ENCODE results near the gene MOV10L1.
A peak's percentile ranks its signal among the peaks of the same experiment; 100 is the strongest.

The MOV10L1 gene

GRCh38 chr22:50101870-50102565, 12.2 kb downstream of the MOV10L1 start:
- FAIRE-seq (no peak), DNase-seq (ENCODE audit: insufficient read length, low spot score) (no peak)

GRCh38 chr22:50102946-50103345, 13.1 kb downstream of the MOV10L1 start:
- DNase-seq (ENCODE audit: insufficient read length, low spot score), result no peak
- no peak for FAIRE-seq

- DNase-seq (ENCODE audit: insufficient read length, low spot score) (no peak), FAIRE-seq (no peak)
Measured at GRCh38 chr22:50104141-50104544, 14.3 kb downstream of the MOV10L1 start.

- FAIRE-seq (peak; percentile 91), DNase-seq (ENCODE audit: insufficient read length, low spot score) (no peak)
Measured at GRCh38 chr22:50105208-50106100, 15.6 kb downstream of the MOV10L1 start.

DNA sequence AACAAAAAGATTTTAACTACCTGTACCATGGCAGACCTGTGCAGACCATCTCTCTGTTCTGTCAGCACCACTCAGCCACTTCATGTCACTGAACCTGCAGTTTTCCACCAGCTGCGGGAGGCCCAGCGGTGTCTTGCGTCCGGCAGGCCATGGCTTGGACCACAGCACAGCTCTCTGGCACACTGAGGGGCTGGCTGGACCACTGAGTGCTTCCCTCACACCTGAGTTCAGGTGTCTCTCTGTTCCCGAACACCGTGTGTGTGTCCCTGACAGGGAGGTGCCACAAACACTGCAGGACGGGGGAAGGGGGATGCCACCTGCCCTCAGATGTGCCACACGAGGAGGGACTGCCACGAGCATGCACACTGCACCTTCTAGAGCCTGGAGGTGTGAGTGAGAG, 17.7 kb downstream of the MOV10L1 start:
- DNase-seq (ENCODE audit: insufficient read length, low spot score) (no peak), FAIRE-seq (no peak)

- FAIRE-seq, result no peak
- DNase-seq (ENCODE audit: insufficient read length, low spot score), result no peak
Measured at GRCh38 chr22:50111056-50111455, 21.2 kb downstream of the MOV10L1 start.

- DNase-seq (ENCODE audit: insufficient read length, low spot score), result no peak
- no peak for FAIRE-seq
Measured at GRCh38 chr22:50112151-50113118, 22.6 kb downstream of the MOV10L1 start.

DNA sequence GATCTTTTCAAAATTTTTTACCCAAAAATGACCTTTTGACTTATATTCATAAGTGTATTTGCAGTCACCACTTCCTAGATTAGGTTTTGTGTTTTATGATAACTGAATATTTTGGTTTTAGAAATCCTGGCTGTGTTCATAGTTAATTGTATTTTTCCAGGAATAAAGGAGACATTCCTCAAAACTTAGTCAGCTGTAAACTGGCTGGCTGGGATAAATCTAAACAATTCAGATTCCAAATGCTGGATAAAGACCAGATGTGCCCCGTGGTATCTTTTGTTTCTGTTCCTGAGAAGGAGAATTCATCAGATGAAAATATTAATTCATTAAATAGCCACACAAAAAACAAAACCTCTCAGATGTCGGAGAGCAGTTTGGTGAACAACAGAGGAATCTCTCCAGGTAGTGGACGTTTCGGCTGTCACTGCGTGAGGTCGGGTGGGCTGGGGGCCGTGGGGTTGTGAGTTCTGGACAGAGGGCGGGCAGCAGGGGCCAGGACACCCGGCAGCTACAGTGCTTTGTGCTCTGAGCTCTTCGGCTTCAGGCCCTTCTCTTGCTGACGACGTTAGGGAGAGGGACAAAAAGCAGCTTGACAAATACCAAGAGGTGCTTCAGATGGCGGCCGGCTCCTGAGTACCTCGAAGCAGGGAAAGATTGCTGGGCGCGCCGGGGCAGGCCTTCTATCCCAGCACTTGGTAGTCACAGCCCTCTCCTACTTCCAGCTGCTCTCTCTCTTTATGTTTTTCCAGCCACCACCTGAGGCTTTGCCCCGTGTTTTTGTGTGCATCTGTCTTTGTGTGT, 24.6 kb downstream of the MOV10L1 start:
- DNase-seq (ENCODE audit: insufficient read length, low spot score) (no peak), FAIRE-seq (no peak)

- FAIRE-seq (no peak), DNase-seq (ENCODE audit: insufficient read length, low spot score) (no peak)
Measured at GRCh38 chr22:50115693-50116092, 25.9 kb downstream of the MOV10L1 start.

DNA sequence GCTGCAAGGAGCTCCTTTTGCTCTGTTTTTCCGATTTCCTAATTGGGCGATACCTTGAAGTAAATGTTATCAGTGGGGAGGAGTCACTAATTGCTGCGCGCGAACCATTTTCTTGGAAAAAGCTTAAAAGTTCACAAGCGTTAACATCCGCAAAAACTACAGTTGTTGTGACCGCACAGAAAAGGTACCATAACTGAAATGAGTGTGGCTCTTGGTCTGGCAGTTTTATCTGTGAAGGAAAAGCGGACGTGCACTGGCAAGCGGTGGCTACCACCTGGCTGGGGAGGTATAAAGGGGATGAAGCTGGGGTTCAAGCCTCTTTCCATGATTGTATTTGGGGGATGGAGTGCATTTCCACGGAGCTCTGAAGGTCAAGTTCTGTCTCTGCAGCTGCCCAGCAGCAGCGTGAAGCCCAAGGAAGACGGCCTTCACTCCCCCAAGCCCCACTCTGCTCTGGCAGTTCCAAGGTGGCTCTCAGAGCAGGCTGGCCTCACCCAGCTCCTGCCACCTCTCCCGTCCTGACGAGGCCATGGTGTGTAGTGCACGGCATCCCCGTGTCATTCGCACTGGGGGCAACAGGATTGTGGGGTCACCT, 27.5 kb downstream of the MOV10L1 start:
- no peak for FAIRE-seq
- no peak for DNase-seq (ENCODE audit: insufficient read length, low spot score)

DNA sequence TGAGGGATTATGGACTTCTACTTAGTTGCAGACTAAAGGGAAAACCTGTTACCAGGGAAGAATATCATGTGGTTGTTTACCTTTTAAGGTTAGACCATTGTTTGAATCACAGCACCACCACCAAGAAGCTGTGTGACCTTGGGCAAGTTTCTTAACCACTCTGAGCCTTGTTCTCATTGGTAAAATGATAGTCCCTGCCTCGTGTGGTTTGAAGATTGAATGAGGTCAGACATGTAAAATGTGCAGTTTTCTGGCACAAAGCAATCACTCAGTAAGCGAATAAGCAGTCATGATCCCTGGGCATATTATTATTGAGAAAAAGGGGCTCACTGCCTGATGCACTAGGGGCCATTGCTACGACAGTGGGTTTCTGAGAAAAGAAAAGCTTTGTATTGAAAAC, 28.3 kb downstream of the MOV10L1 start:
- DNase-seq (ENCODE audit: insufficient read length, low spot score), result no peak
- no peak for FAIRE-seq

GRCh38 chr22:50118557-50119168, 28.9 kb downstream of the MOV10L1 start:
- no peak for FAIRE-seq
- DNase-seq (ENCODE audit: insufficient read length, low spot score), result no peak

GRCh38 chr22:50119169-50119767, 29.5 kb downstream of the MOV10L1 start:
- FAIRE-seq (no peak), DNase-seq (ENCODE audit: insufficient read length, low spot score) (no peak)

DNA sequence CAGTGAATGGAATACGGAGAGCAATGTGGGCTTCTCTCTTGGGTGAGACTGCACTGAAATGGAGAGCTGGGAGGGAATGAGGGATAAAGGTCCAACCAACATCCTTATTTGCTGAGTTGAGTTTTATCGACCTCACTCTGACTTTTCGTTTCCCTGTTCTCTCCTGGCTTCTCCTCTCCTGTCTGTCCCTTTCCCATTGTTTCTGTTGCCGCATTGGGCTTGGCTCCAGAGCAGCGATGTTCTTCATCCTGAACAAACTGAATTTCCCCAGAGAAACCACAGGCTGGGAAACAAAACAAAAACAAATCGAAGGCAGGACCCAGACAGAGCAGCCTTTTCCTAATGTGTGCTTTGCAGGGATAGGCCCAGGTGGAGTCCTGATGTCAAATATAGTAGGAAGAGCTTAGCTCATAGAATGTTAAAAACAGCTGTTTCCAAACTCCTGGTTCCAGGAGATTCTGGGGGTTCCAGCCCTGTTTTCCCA, 30.0 kb downstream of the MOV10L1 start:
- DNase-seq (ENCODE audit: insufficient read length, low spot score), result no peak
- FAIRE-seq, result no peak

DNA sequence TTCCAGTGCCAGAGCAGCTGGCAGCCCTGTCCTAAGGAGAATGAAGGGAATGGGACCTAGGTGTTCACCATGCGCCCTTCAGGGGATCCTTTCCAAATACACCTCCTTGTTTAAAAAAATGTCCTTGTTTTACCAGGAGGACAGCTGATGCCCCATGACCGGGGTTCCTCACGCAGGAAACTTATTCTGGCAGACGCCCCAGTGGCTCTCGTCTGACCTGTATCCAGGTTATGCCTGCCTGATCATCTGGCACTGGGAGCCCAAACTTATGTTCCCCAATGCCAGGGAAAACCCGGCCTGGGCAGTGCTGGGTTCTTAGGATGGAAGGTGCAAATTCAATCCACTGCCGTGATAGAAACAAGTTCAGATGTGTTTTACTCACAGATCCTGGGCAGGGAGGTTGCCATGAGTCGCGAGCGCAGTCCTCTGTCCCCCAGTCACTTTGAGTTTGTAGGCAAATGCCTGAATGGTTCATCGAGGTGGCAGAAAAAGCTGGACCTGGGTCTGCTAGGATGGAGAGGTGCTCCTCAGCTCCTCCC, 31.5 kb downstream of the MOV10L1 start:
- FAIRE-seq, result no peak

GRCh38 chr22:50123119-50123518, 33.3 kb downstream of the MOV10L1 start:
- no peak for FAIRE-seq
- no peak for DNase-seq (ENCODE audit: insufficient read length, low spot score)

More for the DNA sequence above, 31.5 kb downstream of the MOV10L1 start:
- DNase-seq (ENCODE audit: insufficient read length, low spot score), result no peak

DNA sequence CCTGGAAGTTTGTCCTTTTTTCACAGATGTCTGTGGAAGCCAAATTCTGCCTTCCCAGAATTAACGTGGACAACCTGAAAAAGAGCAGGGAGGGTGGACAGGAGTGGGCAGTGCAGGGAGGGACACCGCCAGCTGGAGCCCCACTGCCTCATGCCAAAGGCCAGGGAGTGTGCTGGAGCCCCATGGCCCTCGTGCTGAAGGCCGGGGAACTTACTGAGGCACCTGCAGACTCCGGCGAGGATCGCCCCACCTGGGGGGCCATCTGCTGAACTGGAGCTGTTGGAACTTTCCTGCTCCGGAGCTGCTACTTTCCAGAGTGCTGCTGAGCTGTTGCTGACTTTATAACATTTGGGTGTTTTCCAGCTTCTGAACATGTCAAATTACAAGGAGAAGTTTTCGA, 35.2 kb downstream of the MOV10L1 start:
- no peak for FAIRE-seq
- DNase-seq (ENCODE audit: insufficient read length, low spot score), result no peak

- FAIRE-seq (no peak), DNase-seq (ENCODE audit: insufficient read length, low spot score) (no peak)
Measured at GRCh38 chr22:50129121-50129736, 39.4 kb downstream of the MOV10L1 start.
